ENCODE data around the gene RNF141.

DNA sequence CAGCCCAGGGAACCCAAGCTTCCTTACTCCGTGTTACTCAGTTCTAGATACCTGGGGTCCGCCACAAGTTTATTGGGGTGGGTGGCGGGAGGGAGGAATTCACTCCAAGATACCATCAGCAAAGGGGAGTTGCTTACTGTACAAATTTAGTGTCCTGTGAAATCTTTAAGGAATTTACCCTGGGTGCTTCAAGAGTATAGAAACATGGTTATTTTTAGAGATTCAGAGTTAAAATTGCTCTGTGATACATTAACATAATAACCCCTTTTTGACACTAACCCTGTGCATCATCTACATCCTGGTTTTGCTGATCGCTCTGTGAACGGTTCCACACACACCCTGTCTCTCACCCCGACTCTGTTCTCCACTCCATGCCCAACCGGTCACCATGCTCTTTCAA is 46.4 kb upstream of the RNF141 start:
- TF ChIP-seq CTCF (IDR thresholded peaks at IDR 0.05) = no peak
- TF ChIP-seq POLR2A (IDR thresholded peaks at IDR 0.05) = no peak
